CD14-positive monocyte (primary cell): ENCODE results near the gene DDAH1. TPM values are rescaled to one million over a fixed set of nuclear protein-coding genes. Genes with fewer than 3 reads are reported as not detected.

ENCODE experiments used
- DNase-seq, 3 donors: peaks; one replicate each; pipeline ENCODE4 v3.0.0-alpha.2; 2011 to 2022
- H2AFZ ChIP-seq: 2 replicates; pipeline ENCODE4 v1.6.0; 2012; ENCODE audit warnings: mild to moderate bottlenecking, low read depth, low read length, inconsistent platforms; ENCODE audit not compliant: insufficient read depth, poor library complexity, severe bottlenecking
- H3K27ac ChIP-seq, 2 donors: 1 replicate in 1 of 2; 2 replicates in 1 of 2; pipeline ENCODE4 v1.5.1; 2012 to 2013; ENCODE audit warnings: low read length in 2 of 2, control low read depth in 1 of 2, inconsistent platforms in 1 of 2, low read depth in 1 of 2, mild to moderate bottlenecking in 1 of 2
- H3K27me3 ChIP-seq, 2 donors: one replicate each; pipeline versions ENCODE4 v1.6.0 to v1.6.1; 2011 to 2013; ENCODE audit warnings: low read length in 2 of 2; ENCODE audit not compliant: control insufficient read depth in 2 of 2, insufficient read depth in 2 of 2
- H3K36me3 ChIP-seq, 2 donors: replicated peaks in 1 of 2; 1 replicate in 1 of 2; 2 replicates in 1 of 2; pipeline versions ENCODE4 v1.5.1 to v1.6.1; 2012 to 2013; ENCODE audit warnings: low read length in 2 of 2, control low read depth in 1 of 2, inconsistent platforms in 1 of 2, mild to moderate bottlenecking in 1 of 2; ENCODE audit not compliant: insufficient read depth in 2 of 2, control insufficient read depth in 1 of 2
- H3K4me1 ChIP-seq, 2 donors: 1 replicate in 1 of 2; 2 replicates in 1 of 2; pipeline versions ENCODE4 v1.5.1 to v1.6.1; 2012 to 2013; ENCODE audit warnings: low read length in 2 of 2, control low read depth in 1 of 2, inconsistent platforms in 1 of 2, mild to moderate bottlenecking in 1 of 2, moderate library complexity in 1 of 2; ENCODE audit not compliant: insufficient read depth in 2 of 2, control insufficient read depth in 1 of 2
- H3K4me2 ChIP-seq: replicated peaks from 2 replicates; pipeline ENCODE3; 2012; ENCODE audit warnings: low read length, moderate library complexity, mild to moderate bottlenecking; ENCODE audit not compliant: poor library complexity, severe bottlenecking; ENCODE audit errors: extremely low read depth
- H3K4me3 ChIP-seq, 3 experiments: fragments of 200-600 bp in 1 of 3; sonication (generic) in 1 of 3; replicated peaks in 1 of 3; 1 replicate in 2 of 3; 2 replicates in 1 of 3; pipeline ENCODE4 v1.5.1; 2011 to 2013; ENCODE audit warnings: low read length in 3 of 3, mild to moderate bottlenecking in 3 of 3, control low read depth in 2 of 3, low read depth in 2 of 3, inconsistent platforms in 1 of 3, moderate library complexity in 1 of 3
- H3K79me2 ChIP-seq: 2 replicates; pipeline ENCODE4 v1.6.0; 2012; ENCODE audit warnings: mild to moderate bottlenecking, control low read depth, inconsistent platforms, low read length, moderate library complexity; ENCODE audit not compliant: insufficient read depth
- H3K9ac ChIP-seq: 2 replicates; pipeline ENCODE4 v1.6.0; 2017; ENCODE audit warnings: low read length, mild to moderate bottlenecking; ENCODE audit not compliant: insufficient read depth, poor library complexity, severe bottlenecking
- H3K9me3 ChIP-seq, 2 donors: replicated peaks in 1 of 2; 1 replicate in 1 of 2; 2 replicates in 1 of 2; pipeline versions ENCODE4 v1.5.1 to v1.6.1; 2012 to 2013; ENCODE audit warnings: low read length in 2 of 2, control low read depth in 1 of 2; ENCODE audit not compliant: control insufficient read depth in 1 of 2, insufficient read depth in 1 of 2
- H4K20me1 ChIP-seq: 2 replicates; pipeline ENCODE4 v1.6.0; 2012; ENCODE audit warnings: mild to moderate bottlenecking, low read length, control low read depth, moderate library complexity; ENCODE audit not compliant: insufficient read depth
- H3K27ac Mint-ChIP-seq, 7 donors: one replicate each; pipeline ENCODE4 v1.8.0; 2020; ENCODE audit warnings: mild to moderate bottlenecking in 7 of 7, mixed read lengths in 7 of 7, moderate library complexity in 6 of 7, inconsistent platforms in 2 of 7
- H3K27me3 Mint-ChIP-seq, 3 donors: one replicate each; pipeline ENCODE4 v1.8.0; 2021 to 2022; ENCODE audit warnings: low read depth in 3 of 3, mild to moderate bottlenecking in 3 of 3, mixed read lengths in 3 of 3, moderate library complexity in 3 of 3, inconsistent platforms in 1 of 3
- H3K36me3 Mint-ChIP-seq, 2 donors: one replicate each; pipeline ENCODE4 v1.8.0; 2020; ENCODE audit warnings: mixed read lengths in 2 of 2, inconsistent platforms in 1 of 2, mild to moderate bottlenecking in 1 of 2
- H3K4me1 Mint-ChIP-seq: one replicate; pipeline ENCODE4 v1.8.0; 2020; ENCODE audit warnings: mild to moderate bottlenecking, mixed read lengths
- H3K4me3 Mint-ChIP-seq, 2 donors: one replicate each; pipeline ENCODE4 v1.8.0; 2020; ENCODE audit warnings: mild to moderate bottlenecking in 2 of 2, mixed read lengths in 2 of 2, moderate library complexity in 1 of 2
- H3K9me3 Mint-ChIP-seq, 7 donors: one replicate each; pipeline ENCODE4 v1.8.0; 2020 to 2022; ENCODE audit warnings: mixed read lengths in 7 of 7, mild to moderate bottlenecking in 6 of 7, moderate library complexity in 6 of 7, inconsistent platforms in 2 of 7
- CTCF ChIP-seq: fragments of 200-600 bp; IDR thresholded peaks from one replicate; pipeline ENCODE4 v1.8.0; 2022; ENCODE audit warnings: antibody characterized with exemption, mild to moderate bottlenecking
- whole genome bisulfite sequencing: methylation state at CpG from one replicate; pipeline ENCODE4 v1.1.5; 2013; ENCODE audit warnings: missing lambda C conversion rate; ENCODE audit not compliant: insufficient coverage; 5-methylcytosine and 5-hydroxymethylcytosine counted together
- intact Hi-C, 2 donors: fragments of 100-400 bp; cut with micrococcal nuclease; formaldehyde crosslinking; loops; one replicate each; pipeline versions ENCODE4 v1.15.0 to v1.15.1; 2023
- polyA plus RNA-seq, 3 donors: library from polyadenylated mRNA; depleted of rRNA in 1 of 3; unstranded in 2 of 3; stranded (reverse) in 1 of 3; fragments of 300-500 nt in 2 of 3; fragments of >200 nt in 1 of 3; fragmentation: Illumina TruSeq in 2 of 3; gene quantifications; 1 replicate in 2 of 3; 2 replicates in 1 of 3; pipeline ENCODE4 v1.2.3, GENCODE V29; 2012 to 2021

DDAH1 gene
- polyA plus RNA-seq, 3 donors, result not detected

DNA sequence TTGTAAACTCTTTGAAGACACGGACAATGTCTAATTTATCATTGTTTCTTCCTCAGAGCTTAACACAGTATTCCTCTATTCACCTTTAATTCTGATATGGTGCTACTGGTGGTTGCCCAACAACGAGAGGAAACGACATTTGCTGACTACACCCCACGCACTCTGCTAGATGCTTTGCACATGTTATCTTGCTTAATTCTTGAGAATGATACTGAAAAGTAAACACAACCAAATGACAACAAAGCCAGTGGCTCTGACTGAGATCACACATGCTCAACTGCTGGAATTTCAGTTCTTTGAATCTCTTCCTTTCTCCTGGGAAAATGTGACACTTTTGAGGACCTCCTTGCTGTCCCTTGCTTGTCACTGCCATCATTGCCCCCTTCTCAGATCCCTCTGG lies 37.2 kb upstream of the DDAH1 start:
- no peak for TF ChIP-seq CTCF
- peaks cover 0 to 2% of the 10 kb centered on the region in 2 donors for H3K27me3 ChIP-seq
- no peaks in the 10 kb centered on the region for H3K79me2 ChIP-seq
- intact Hi-C loops, result no loop called here
- H3K4me2 ChIP-seq, result no peak overlapping the region
- no peak for DNase-seq
- Mint-ChIP-seq H3K27ac (no peak overlapping the region), H3K4me3 (no peak overlapping the region), H3K9me3 (peaks cover 0 to 8% (median 0%) of the 10 kb centered on the region in 7 donors), H3K36me3 (no peaks in the 10 kb centered on the region), H3K4me1 (no peaks in the 10 kb centered on the region), H3K27me3 (peaks cover 2 to 4% (median 2%) of the 10 kb centered on the region in 3 donors)
- H3K4me3 ChIP-seq, result no peak overlapping the region
- peaks cover 0 to 4% of the 10 kb centered on the region in 2 donors for H3K9me3 ChIP-seq
- H3K27ac ChIP-seq, result no peak overlapping the region
- H2AFZ ChIP-seq, result no peak overlapping the region
- no peak overlapping the region for H3K9ac ChIP-seq
- H3K4me1 ChIP-seq, result no peaks in the 10 kb centered on the region
- H4K20me1 ChIP-seq, result no peaks in the 10 kb centered on the region
- no CpG with 5 or more reads among the region's 4 CpGs for WGBS
- H3K36me3 ChIP-seq, result no peaks in the 10 kb centered on the region

GRCh38 chr1:85501355-85501898 lies 36.5 kb upstream of the DDAH1 start:
- Histone ChIP-seq H3K9ac (no peak overlapping the region), H3K4me3 (no peak overlapping the region), H3K27me3 (peaks cover 0 to 2% of the 10 kb centered on the region in 2 donors), H3K4me1 (no peaks in the 10 kb centered on the region), H2AFZ (no peak overlapping the region), H3K27ac (no peak overlapping the region), H3K79me2 (no peaks in the 10 kb centered on the region), H3K36me3 (no peaks in the 10 kb centered on the region), H4K20me1 (no peaks in the 10 kb centered on the region), H3K9me3 (peaks cover 0 to 4% of the 10 kb centered on the region in 2 donors), H3K4me2 (no peak overlapping the region)
- Mint-ChIP-seq H3K27ac (no peak overlapping the region), H3K9me3 (peaks cover 0 to 8% (median 0%) of the 10 kb centered on the region in 7 donors), H3K4me1 (no peaks in the 10 kb centered on the region), H3K27me3 (peaks cover 2 to 4% (median 2%) of the 10 kb centered on the region in 3 donors), H3K36me3 (no peaks in the 10 kb centered on the region), H3K4me3 (no peak overlapping the region)
- TF ChIP-seq CTCF, result no peak
- WGBS, result 83% methylated on average over 2 of the region's 2 CpGs
- no peak for DNase-seq
- intact Hi-C loops, result no loop called here
